IPS-20b (cell line): ENCODE results near the gene CRK.

ENCODE experiments used
- H3K27ac ChIP-seq: one replicate; pipeline ENCODE4 v1.5.1; 2013; ENCODE audit warnings: low read length
- H3K27me3 ChIP-seq: 2 replicates; pipeline ENCODE4 v1.6.1; 2013; ENCODE audit warnings: mild to moderate bottlenecking, low read length, inconsistent platforms; ENCODE audit not compliant: insufficient read depth
- H3K36me3 ChIP-seq: 2 replicates; pipeline ENCODE4 v1.6.1; 2013; ENCODE audit warnings: low read depth, mild to moderate bottlenecking, inconsistent platforms, low read length, moderate library complexity; ENCODE audit not compliant: insufficient read depth
- H3K4me1 ChIP-seq: 2 replicates; pipeline ENCODE4 v1.6.1; 2013; ENCODE audit warnings: mild to moderate bottlenecking, control low read depth, inconsistent platforms, low read length, moderate library complexity; ENCODE audit not compliant: insufficient read depth
- H3K4me3 ChIP-seq: 2 replicates; pipeline ENCODE4 v1.5.1; 2013; ENCODE audit warnings: mild to moderate bottlenecking, low read length, inconsistent platforms
- H3K9ac ChIP-seq: 2 replicates; pipeline ENCODE4 v1.6.1; 2013; ENCODE audit warnings: low read depth, mild to moderate bottlenecking, inconsistent platforms, low read length, moderate library complexity
- H3K9me3 ChIP-seq: 2 replicates; pipeline ENCODE4 v1.6.1; 2013; ENCODE audit warnings: mild to moderate bottlenecking, low read depth, low read length, inconsistent platforms; ENCODE audit not compliant: insufficient read depth

CRK gene

DNA sequence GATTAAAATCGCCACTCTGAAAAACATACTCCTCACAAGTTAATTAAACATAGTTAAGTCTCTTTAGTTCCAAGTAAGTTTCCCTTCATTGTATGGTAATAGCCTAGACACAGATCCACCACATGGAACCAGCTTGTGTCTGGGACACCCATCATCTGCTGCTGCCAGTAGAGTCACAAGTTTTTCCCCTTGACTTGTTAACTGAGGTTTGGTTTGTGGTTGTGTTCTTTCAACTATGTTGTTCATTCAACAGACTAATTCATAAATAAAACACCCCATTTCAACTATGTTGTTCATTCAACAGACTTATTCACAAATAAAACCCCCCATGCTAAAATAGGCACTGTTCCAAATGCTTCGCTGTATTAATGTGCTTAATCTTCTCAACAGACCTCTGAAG, 80.4 kb downstream of the CRK start:
- H3K36me3 ChIP-seq, result peaks cover 58% of the 10 kb centered on the region
- H3K4me3 ChIP-seq, result no peak overlapping the region
- no peak overlapping the region for H3K9ac ChIP-seq
- H3K27me3 ChIP-seq, result no peaks in the 10 kb centered on the region
- no peaks in the 10 kb centered on the region for H3K9me3 ChIP-seq
- H3K4me1 ChIP-seq, result peaks cover 1% of the 10 kb centered on the region; the same call in 1 of the 2 replicates
- no peak overlapping the region for H3K27ac ChIP-seq

DNA sequence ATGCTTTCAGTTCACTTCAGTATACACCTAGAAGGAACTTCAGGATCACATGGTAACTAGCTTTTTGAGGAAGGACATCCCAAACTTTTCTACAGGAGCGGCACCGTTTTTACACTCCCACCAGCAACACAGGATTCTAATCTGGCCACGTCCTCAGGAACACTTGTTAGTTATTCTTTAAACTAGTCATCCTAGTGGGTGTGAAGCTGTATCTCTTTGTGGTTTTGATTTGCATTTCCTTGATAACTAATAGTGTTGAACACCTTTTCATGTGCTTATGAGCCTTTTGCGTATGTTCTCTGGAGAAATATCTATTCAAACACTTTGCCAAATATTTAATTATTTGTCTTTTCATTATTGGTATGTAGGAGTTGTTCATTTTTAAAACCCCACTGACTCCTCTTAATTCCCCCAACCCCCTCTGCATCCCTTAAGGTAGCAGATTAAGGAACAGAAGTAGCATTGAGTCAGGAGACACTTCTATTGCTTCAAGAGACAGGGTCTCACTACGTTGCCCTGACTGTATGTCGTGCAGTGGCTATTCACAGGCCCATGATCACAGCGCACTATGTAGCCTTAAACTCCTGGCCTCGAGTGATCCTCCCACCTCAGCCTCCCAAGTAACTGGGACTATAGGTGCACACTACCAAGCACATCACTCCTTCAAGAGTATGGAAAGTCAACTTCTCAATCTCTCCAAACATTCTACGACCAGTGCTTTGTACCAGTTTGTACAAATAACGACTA, 81.4 kb downstream of the CRK start:
- Histone ChIP-seq H3K9ac (no peak overlapping the region), H3K4me1 (no peaks in the 10 kb centered on the region), H3K27me3 (no peaks in the 10 kb centered on the region), H3K36me3 (peaks cover 51% of the 10 kb centered on the region), H3K27ac (no peak overlapping the region), H3K4me3 (no peak overlapping the region), H3K9me3 (no peaks in the 10 kb centered on the region)

DNA sequence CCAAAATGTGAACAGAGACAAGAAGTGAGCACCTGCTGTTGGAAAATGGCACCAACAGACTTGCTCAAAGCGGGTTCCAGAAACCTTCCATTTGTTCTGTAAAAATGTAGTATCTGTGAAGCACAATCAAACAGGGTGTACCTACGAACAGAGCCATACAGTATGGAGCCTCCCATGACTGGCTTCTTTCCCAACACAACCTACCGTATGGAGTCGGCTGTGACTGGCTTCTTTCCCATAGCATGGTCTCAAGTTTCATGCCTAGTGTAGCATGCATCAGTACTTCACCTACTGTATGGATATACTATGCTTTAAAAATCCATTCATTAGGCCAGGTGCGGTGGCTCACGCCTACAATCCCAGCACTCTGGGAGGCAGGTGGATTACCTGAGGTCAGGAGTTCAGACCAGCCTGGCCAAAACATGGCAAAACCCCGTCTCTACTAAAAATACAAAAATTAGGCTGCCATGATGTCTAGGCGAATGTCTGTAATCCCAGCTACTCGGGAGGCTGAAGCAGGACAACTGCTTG, 82.3 kb downstream of the CRK start:
- H3K9ac ChIP-seq, result no peak overlapping the region
- H3K4me3 ChIP-seq, result no peak overlapping the region
- H3K27ac ChIP-seq, result no peak overlapping the region
- H3K36me3 ChIP-seq, result peaks cover 47% of the 10 kb centered on the region
- H3K27me3 ChIP-seq, result no peaks in the 10 kb centered on the region
- H3K9me3 ChIP-seq, result no peaks in the 10 kb centered on the region
- H3K4me1 ChIP-seq, result no peaks in the 10 kb centered on the region

DNA sequence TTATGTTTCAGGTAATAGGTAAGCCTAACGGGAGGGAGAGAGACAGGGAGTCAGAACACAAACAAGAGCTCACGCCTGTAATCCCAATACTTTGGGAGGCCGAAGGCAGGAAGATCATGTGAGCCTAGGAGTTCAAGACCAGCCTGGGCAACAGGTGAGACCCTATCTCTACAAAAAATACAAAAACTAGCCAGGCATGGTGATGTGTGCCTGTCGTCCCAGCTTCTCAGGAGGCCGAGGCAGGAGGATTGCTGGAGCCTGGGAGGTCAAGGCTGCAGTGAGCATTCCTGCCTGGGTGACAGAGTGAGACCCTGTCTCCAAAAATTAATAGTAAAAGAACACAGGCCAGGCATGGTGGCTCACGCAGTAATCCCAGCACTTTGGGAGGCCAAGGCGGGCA, 83.4 kb downstream of the CRK start:
- Histone ChIP-seq H3K27ac (no peak overlapping the region), H3K4me3 (no peak overlapping the region), H3K4me1 (peaks cover 5% of the 10 kb centered on the region; the same call in 1 of the 2 replicates), H3K9me3 (no peaks in the 10 kb centered on the region), H3K9ac (no peak overlapping the region), H3K27me3 (no peaks in the 10 kb centered on the region), H3K36me3 (peaks cover 39% of the 10 kb centered on the region)

DNA sequence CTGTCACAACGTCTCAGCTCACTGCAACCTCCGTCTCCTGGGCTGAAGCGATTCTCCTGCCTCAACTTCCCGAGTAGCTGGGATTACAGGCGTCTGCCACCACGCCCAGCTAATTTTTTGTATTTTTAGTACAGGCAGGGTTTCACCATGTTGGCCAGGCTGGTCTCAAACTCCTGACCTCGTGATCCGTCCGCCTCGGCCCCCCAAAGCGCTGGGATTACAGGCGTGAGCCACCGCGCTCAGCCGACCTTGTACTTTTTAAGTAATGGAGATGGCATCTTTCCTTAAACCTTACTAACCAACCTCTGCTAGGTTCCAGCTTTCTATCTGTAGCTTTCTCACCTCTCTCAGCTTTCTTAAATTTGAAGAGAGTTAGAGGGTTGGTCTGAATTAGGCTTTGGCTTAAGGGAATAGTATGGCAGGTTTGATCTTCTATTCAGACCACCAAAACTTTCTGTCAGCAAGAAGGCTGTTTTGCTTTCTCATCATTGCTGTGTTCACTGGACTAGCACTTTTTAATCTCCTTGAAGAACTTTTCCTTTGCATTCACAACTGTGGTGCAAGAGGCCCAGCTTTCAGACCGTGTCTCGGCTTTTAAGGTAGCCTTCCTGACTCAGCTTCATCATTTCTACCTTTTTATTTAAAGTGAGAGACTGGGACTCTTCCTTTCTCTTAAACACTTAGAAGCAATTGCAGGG, 84.0 kb downstream of the CRK start:
- H3K27ac ChIP-seq, result no peak overlapping the region
- peaks cover 11% of the 10 kb centered on the region; the same call in 1 of the 2 replicates for H3K4me1 ChIP-seq
- no peaks in the 10 kb centered on the region for H3K27me3 ChIP-seq
- no peaks in the 10 kb centered on the region for H3K9me3 ChIP-seq
- H3K4me3 ChIP-seq, result no peak overlapping the region
- H3K36me3 ChIP-seq, result peaks cover 34% of the 10 kb centered on the region
- H3K9ac ChIP-seq, result no peak overlapping the region
